Astrocyte (in vitro differentiated cells and primary cell): ENCODE data around the gene P2RX1.

Experiments
- CTCF ChIP-seq: IDR thresholded peaks from 2 replicates; pipeline ENCODE4 v1.5.1; 2011; ENCODE audit warnings: low read depth, mild to moderate bottlenecking, inconsistent platforms, low read length, moderate library complexity; ENCODE audit not compliant: insufficient read depth
- EZH2 ChIP-seq: IDR thresholded peaks from 2 replicates; pipeline ENCODE4 v1.6.1; 2012; ENCODE audit warnings: mild to moderate bottlenecking, low read length, inconsistent platforms; ENCODE audit not compliant: insufficient read depth

DNA sequence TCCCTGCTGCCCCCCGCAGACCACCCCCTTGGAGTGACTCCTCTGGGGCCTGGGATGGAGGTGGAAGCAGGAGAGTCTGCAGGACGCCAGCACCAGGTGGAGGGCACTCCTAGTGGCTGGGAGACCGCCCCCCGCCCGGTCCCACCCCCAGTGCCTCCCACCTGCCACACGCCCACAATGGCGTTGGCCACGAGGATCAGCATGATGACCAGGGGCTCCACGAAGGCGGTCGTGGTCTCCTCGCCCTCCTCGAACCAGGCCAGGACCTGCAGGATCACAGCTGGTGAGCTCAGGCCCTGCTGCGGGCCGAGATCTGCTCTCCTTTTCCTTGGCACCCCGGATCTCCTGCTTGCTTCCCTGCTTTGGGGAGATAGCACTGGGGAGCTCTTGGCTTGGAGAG is 35.2 kb upstream of the P2RX1 start:
- TF ChIP-seq EZH2 (no peak), CTCF (no peak)
